GM18858 (cell line): ENCODE measurements around the gene COL5A2.

Experiments
- ATAC-seq: cut with Tn5 transposase; IDR thresholded peaks from one replicate; pipeline ENCODE4 v1.9.1; 2021; ENCODE audit not compliant: unreplicated experiment

Gene COL5A2

DNA sequence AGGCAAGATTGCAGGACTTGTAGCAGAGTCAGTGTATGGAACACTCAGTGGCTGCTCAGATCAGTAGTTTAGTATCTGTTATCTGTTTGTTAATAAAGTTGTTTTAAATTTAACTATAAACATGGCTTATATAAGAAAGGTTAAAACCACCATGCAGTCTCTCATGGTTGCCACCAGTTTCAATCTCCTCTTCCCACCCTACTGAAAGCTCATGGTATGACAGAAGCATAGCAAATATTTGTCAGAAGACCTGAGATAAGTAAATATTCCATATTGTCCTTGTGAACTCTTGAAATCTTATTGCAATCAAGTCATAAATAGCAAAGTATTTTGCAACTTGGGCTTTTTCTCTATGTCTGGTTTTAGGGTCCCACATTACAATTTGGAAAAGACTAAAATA, 2.1 kb upstream of the COL5A2 start:
- no peak for ATAC-seq

DNA sequence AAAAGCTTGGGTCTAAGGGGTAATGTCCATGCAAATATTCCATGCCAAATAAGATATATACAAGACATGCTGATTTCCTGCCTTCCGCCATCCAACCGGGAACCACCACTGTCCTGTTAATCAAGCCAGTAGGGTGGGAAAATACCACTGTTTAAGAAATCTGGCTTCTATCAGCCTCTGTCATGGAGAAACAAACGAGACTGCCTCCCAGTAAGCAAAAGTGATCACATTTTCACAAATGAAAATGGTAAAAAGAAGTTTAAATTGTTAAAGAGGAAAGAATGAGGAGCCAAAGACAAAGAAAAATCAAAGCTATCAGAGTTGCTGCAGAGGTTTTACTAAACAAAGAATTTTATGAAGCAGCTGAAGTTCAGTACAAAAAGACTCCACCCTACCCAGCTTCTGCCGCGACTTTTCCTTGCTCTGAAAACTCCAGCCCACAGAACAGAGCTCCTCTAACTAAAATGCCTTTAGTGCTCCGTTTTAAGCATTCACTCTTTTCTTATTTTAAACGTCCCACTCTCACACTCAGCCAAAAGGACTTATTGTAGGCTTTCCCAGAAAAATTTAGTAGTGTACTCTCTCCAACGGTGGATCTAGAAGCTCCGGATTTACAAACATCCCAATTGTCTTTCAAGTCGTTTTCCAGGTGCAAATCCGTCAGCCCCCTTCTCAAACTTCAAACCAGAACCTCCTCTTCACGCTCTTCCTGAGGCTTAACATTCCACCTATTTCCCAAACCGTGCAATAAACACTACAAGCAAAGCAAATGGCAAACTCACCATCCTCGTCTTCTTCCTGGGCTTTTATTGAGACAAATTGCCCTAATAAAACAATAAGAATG, 613 bp downstream of the COL5A2 start:
- ATAC-seq: no peak

DNA sequence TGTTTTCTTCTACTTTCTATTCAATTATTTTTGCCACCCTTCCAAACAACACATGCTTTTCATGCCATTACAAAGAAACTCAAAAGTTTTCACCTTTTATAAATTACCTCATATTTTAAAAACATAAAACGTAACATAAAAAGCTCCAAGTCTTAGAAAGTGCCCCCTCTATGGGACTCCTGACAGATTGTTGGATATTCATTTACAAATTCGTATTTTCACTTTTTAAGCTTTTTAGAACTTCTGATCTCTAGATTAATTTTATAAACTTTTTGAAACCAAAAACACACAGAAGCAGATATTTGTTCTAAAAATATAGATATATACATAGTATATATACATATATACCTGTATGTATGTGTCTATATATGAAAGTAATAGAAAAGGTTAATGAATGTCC, 1.5 kb downstream of the COL5A2 start:
- no peak for ATAC-seq

DNA sequence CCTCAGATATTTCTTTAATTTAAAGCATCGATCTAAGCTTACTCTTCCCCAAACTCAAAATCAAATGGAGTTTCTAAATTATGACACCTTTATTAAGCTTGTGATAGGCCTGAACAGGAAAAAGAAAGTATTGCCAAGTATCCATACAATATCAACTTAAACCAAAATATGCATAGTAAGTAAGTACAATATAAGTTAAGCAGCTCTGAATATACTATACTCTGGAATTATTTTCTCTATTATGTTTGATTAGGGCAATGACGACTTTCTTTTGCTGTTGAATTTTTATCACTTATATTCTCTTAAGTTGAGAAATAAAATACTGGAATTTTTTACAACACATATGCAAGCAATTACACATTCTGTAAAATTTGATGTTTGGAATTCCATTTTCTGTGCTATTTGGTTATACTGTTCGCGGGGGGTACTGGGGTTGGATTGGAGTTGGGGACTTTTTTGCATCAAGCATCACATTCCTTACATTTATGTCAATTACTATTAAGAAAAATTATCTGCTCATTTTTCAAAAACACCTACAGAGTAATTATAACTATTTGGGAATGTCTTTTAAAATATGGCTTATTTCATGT, 2.2 kb downstream of the COL5A2 start:
- no peak for ATAC-seq

DNA sequence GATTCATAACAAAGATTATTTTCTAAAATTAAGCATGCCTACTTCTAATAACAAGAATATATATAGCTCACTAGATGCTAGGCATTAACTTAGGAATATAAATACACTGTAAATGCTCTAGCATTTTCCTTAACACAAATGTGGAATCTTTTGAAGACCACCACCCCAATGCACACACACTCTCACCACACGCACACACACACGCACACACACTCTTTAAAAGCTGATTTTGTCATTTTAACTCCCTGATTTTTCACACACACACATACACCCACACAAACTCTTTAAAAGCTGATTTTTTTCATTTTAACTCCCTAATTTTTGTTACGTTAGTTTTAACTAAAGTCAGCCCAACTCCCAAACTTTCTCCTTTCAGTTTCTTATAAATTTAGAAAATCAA, 3.0 kb downstream of the COL5A2 start:
- ATAC-seq: no peak

DNA sequence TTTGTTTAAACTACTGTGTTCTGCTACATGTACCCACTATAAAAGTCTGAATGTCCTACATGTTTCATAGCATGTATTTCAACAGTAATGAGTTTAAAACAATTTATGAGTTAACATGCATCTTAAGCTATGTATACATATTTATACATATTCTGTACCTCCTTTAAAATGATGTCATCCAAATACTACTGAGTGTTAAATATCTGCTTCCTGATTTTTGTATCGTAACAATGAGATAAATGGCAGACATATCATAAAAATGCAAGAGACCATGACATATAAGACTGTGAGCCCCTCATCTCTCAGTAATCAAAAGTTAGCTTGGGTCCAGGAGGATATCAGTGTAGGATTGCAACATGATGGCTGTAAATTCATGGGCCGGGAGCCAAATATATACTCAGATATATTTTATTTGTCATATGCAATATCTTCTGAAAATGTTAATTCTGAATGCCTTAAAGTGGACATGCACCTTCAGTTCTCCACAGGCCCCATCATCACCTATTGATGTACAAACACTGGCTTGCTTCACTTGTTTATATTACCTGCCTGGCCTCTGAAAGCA, 3.6 kb downstream of the COL5A2 start:
- ATAC-seq: no peak

DNA sequence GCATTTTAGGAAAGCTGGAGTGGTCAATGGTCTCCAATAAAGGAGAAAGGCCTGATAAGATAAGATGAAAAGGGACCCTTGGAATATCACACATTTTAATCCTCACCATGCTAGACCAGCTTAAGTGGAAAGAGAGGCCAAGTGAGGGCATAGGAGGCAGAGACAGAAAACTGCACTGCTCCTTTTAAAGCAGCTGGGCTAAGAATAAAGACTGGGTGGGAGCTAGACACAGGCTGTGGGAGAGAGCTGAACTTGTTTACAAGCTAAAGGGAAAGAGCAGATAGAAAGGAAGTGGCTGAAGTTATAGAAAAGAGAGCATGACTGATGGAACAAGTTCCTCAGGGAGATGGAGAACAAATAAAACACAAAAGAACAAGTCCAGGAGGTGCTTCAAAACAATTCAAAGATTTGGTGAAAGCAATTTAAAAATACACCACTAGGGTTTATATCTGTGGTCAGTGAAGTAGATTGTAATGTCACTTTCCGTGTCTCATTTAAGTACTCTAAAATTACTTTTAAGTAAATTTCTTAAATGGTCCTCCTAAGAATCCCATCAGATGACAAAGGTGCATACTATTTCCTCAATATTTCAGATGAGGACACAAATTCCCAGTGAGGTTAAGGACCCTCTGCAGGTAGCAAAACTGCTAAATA, 7.5 kb downstream of the COL5A2 start:
- no peak for ATAC-seq

DNA sequence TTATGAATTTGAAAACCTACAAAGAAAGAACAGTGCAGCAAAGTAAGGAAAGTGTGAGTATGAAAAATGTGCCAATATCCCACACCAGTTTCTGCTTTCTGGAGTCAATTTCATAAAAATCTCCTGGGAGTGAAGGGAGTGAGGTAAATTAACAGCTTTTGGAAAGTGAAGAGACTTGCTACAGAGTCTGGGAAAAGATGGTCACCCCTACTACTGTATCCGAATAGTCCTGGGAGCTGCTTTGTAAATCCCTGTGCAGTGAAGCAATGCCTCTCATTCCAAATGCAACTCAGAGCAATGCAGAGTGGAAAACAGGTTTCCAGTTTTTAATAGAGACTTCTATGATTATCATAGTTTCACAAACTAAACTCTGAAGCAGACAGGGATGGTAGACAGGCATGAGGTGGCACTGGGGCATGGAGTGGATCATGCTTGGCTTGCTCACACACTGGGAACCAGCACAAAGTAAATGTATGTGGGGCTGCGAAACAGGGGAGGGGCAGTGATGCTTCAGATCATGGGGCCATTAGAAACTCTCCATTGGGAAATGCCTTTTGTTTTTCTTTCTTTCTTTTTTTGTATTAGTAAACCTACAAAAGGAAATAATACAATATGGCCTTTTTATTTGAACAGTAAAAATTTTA, 10.6 kb downstream of the COL5A2 start:
- no peak for ATAC-seq

DNA sequence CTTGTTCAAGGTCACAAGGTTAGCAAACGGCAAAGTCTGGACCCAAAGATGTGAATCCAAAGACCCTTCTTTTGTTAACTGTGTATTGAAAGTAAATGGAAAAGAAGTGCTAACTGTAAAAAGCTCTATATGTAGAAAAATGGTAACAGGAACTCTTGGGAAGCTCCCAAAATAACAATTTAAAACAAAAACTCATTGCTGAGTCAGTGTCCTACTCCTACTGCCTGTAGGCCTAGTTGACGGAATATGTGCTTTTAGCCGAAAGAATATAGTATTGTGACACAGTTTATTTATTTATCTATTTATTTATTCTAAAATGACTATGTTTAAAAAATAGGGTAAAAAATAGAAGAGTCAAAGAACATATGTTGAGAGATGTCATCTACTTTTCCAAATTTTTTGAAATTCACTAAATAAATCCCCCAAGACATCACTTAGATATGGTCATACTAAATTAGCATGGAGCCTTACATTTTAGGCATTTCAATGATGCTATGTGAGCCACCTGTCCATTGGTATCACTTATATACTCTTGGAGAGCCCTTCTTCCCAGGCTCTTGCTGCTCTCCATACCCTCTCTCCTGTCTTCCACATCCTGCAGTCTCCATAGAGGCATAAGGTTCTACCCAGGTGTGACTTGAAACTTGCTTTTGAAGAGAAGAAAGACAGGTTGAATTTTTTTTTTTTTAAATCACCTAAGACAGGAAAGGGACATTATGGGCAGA, 13.7 kb downstream of the COL5A2 start:
- ATAC-seq: no peak

DNA sequence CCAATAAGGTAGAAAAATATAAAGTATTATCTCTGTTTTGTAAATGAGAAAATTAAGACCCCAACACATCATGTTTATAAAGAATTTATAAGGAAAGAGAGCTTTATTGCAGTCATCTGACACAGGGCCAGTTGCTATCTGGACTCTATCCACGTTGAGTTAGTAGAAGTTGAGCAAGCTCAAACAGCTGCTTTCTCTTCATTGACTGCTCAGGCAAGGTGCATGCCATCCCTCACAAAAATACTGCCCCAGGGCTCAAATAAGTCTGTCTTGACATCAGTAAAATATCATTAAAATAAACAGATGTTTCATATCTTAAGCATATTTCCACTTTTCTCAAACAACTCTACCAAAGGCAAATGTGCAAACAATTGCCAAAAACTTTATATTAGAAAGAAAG, 14.8 kb downstream of the COL5A2 start:
- ATAC-seq: no peak

DNA sequence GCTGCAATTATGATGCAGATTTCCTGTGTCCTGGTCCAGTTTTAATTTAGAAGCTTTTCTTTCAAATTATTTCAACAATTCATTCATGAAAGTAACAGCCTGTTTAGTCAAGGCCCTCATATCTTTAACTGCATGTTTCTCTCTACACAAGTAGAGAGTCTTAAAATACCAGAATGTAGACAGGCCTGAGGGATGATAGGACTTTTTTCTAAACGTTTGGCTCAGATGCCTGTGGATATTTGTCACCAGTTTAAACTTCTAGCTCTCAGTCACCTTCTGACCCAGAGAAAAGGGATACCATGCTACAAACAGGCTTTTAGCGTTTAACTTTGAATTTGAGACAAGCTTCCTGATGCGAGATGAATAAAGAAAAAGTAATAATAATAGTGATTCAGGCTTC, 15.7 kb downstream of the COL5A2 start:
- no peak for ATAC-seq

DNA sequence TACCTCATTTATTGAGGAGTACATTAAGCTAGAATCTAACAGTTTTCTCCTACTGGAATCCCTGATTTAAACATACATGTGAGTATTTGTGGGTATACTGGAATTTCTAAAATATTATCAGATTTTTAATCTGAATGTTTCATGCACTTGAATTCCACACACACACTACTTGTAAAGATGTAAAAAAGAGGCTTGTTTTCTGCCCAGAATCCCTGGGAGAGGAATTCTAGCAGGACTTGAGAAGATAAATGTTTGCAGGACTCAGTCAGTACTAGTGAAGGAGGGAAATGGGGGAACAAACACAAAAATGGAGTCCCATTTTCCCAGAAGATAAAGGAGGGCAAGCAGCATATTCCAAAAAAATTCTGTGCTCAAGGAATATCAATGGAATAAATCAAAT, 17.0 kb downstream of the COL5A2 start:
- ATAC-seq: no peak

DNA sequence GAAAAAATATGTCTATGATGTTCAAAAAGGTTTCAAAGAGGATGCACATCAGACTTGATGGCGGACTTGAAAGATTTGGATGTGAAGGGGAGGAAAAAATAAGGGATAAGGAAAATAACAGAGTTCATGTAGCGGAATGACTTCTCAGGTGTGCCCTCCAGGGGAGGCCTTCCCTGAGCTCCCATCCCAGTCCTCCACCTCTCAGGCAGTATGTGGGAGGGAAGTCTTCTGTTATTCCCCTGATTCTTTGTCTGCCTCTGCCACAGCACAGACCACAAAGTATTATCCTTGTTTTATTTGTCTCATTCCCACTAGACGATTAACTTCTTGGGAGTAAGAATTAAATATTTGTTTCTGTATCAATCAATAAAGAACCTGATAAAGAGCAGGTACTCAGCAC, 17.7 kb downstream of the COL5A2 start:
- no peak for ATAC-seq

DNA sequence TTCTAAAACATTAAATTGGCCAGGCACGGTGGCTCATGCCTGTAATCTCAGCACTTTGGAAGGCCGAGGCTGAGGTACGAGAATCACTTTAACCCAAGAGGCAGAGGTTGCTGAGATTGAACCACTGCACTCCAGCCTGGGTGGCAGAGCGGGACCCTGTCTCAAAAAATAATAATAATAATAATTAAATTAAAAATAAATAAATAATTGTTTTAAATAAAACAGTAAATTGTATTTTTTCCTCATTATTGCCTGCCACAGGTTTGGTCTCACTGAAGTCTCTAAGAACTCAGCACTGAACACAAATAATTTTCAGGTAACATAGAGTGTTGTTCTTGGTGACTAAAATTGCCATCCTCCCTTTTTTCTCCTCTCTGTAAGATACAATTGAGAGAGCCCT, 19.8 kb downstream of the COL5A2 start:
- ATAC-seq: no peak

DNA sequence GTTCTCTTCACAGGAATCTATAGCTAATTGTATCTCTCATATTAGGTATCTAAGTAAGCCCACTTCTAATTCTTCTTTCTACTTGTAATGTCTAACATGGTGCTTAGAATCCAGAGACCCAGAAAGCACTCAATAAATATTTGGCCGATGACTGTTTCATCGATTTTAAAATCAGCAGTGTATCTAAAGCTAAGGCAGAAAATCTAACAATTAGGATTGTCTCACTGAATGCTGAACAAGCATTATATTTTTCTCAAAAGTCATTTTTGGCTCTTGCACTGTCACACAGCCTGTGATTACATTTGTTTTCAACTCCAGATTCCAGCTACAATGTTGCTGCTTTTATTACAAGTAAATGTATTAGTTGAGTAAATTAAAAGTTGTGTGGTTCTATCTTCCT, 20.3 kb downstream of the COL5A2 start:
- ATAC-seq: no peak

DNA sequence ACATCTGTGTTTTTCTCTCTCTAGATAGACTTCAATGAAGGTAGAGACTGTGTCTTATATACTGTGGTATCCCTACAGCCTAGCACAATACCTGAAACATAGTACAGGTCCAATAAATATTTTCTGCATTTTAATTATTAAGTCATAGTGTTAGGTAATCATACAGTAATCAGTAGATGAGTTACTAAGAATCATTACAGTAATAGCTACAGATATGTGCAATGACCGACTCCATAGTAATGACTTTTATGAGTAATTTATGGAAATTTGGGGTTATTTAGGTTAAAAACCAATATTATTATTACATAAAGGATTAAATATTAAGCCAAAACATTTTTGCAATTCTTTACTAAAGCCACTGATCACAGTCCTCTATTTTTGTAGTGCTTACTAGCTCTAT, 21.6 kb downstream of the COL5A2 start:
- no peak for ATAC-seq

DNA sequence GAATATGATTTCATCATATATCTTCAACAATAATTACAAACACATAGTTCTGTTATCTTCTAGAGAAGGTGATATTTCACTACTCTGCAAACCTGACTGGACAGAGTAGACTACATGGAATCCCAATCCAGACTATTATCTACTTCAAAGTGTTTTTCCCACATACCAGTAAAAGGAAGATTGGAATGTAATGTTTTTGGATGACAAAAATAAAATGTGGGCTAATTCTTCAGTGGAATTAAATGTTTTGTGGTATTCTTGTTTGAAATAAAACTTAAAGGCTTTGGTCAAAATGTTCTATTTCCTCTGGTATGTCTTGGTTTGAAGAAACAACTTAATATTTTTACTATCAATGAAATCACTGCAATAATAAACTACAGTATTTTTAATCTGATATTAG, 22.1 kb downstream of the COL5A2 start:
- ATAC-seq: no peak

DNA sequence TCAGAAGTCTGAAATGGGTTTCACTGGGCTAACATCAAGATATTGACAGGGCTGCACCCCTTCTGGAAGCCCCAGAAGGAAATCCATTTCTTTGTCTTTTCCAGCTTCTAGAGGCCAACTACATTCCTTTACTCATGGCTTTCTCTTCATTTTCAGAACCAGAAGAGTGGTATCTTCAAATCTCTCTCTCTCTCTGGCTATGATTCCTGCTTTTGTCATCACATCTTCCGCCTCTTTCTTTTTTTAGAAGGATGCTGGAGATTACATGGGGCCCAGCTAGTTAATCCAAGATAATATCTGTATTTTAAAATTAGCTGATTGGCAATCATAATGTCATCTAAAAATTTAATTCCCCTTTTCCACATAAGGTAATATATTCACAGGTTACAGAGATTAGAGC, 23.8 kb downstream of the COL5A2 start:
- no peak for ATAC-seq

DNA sequence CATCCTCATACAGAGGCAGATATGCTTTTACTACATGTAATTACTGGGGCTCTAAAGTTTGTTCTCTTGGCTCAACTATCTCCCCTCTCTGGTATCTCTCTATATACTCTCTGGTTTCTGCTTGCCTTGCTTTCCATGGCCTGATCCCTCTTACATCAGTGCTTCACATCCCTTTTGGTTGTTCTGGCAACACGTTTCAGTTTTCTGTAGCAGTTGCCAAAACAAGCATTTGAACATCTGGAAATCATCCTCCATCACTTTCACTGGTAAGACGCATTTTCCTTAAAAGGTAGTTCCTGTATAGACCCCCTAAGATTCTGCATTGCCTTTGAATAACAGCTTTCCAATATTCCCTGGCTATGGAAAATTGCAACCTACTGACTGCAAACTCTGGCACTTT, 25.9 kb downstream of the COL5A2 start:
- no peak for ATAC-seq

DNA sequence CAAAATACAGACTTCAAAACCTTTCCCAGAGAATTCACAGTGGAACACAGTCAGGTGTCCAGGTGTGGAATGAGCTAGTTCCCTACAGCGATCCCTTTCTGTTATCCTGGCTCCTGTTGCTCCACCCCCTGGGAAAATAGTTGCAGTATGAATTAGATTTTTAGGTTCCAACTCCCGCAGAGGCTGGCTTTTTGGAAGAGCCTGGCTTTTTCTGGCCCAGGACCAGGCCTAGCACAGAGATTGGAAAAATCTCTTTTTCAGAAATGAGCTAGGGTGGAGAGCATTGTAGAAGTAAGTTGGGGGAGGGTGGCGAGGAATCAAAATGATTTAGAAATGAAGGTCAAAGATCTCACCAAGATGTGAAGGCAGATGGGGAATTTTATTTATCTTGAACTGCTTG, 27.1 kb downstream of the COL5A2 start:
- no peak for ATAC-seq

DNA sequence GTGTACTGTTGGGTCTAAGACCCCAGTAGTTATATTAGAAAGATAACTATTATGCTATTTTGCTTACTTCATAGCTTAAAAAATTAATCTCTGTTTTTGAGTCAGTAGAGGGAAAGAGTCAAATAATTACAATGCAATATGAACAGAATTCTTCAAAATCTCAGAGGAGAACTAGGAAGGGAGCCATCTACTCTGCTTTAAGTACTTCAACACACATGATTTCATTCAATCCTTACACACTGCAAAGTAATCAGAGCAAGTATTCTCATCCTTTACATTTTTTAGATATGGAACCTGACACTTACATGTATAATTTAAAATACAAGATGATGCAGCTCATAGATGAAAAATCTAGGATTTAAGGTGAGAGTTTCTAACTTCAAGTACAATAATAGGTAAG, 27.7 kb downstream of the COL5A2 start:
- no peak for ATAC-seq
